PC-3 (cell line): ENCODE measurements around the gene LGALS3BP. TPM values are rescaled to one million over a fixed set of nuclear protein-coding genes. Genes with fewer than 3 reads are reported as not detected.
A peak's percentile ranks its signal among the peaks of the same experiment; 100 is the strongest.

Experiments
- ATAC-seq: fragments of 200-7000 bp; cut with Tn5 transposase; 2 replicates; pipeline ENCODE4 v1.9.1; 2020; ENCODE audit warnings: mild to moderate bottlenecking, moderate library complexity
- BruUV-seq: library from RNA; stranded (reverse); fragments of 400-500 nt; replicated peaks from 2 replicates; lab custom pipeline; 2021; lab: Mats Ljungman, UMichigan
- CTCF ChIA-PET: fragments of 300-600 bp; sonication (Branson Sonifier 250); formaldehyde crosslinking; loops from one replicate; lab custom pipeline; 2022; ENCODE audit warnings: antibody characterized with exemption; lab: Charles Lee
- POLR2A ChIA-PET: fragments of 300-600 bp; sonication (Branson Sonifier 250); formaldehyde crosslinking; loops from one replicate; lab custom pipeline; 2022; ENCODE audit warnings: antibody characterized with exemption; ENCODE audit not compliant: unreplicated experiment; lab: Charles Lee
- DNase-seq: peaks from one replicate; pipeline ENCODE4 v3.0.0-alpha.2; 2015
- H2AFZ ChIP-seq: fragments of 300-600 bp; sonication (generic); 2 replicates; pipeline ENCODE4 v1.6.0; 2016; ENCODE audit warnings: antibody characterized with exemption, low read length
- H3F3A ChIP-seq: fragments of 300-600 bp; sonication (generic); one replicate; pipeline ENCODE4 v1.6.0; 2017; ENCODE audit warnings: antibody characterized with exemption, low read length, control low read depth, mild to moderate bottlenecking; ENCODE audit not compliant: unreplicated experiment
- H3K27ac ChIP-seq: fragments of 300-600 bp; sonication (generic); 2 replicates; pipeline ENCODE4 v1.5.1; 2016; ENCODE audit warnings: mild to moderate bottlenecking, low read length
- H3K27me3 ChIP-seq: fragments of 300-600 bp; sonication (generic); 2 replicates; pipeline ENCODE4 v1.6.1; 2016; ENCODE audit warnings: low read length, mixed read lengths
- H3K36me3 ChIP-seq: fragments of 300-600 bp; sonication (generic); 2 replicates; pipeline ENCODE4 v1.6.1; 2016; ENCODE audit warnings: low read depth, mixed run types, low read length, mixed read lengths
- H3K4me1 ChIP-seq: fragments of 300-600 bp; sonication (generic); 2 replicates; pipeline ENCODE4 v1.5.1; 2016; ENCODE audit warnings: low read length; ENCODE audit not compliant: insufficient read depth
- H3K4me2 ChIP-seq: fragments of 300-600 bp; sonication (generic); 2 replicates; pipeline ENCODE4 v1.6.0; 2016; ENCODE audit warnings: low read length
- H3K4me3 ChIP-seq: fragments of 300-600 bp; sonication (generic); 2 replicates; pipeline ENCODE4 v1.5.1; 2016; ENCODE audit warnings: mild to moderate bottlenecking, low read length, mixed read lengths
- H3K79me2 ChIP-seq: fragments of 300-600 bp; sonication (generic); 2 replicates; pipeline ENCODE4 v1.6.1; 2017; ENCODE audit warnings: low read length, mixed read lengths
- H3K9ac ChIP-seq: fragments of 300-600 bp; sonication (generic); 2 replicates; pipeline ENCODE4 v1.6.0; 2016; ENCODE audit warnings: mild to moderate bottlenecking, low read length
- H3K9me2 ChIP-seq: fragments of 300-600 bp; sonication (generic); replicated peaks from 2 replicates; pipeline ENCODE4 v1.6.1; 2016; ENCODE audit warnings: mixed run types, low read length, mixed read lengths
- H3K9me3 ChIP-seq: fragments of 300-600 bp; sonication (generic); 2 replicates; pipeline ENCODE4 v1.6.1; 2016; ENCODE audit warnings: low read length, mixed read lengths
- H4K20me1 ChIP-seq: fragments of 300-600 bp; sonication (generic); 2 replicates; pipeline ENCODE4 v1.6.1; 2016; ENCODE audit warnings: low read length, mixed read lengths
- EZH2 ChIP-seq: fragments of 300-600 bp; sonication (generic); IDR thresholded peaks from one replicate; pipeline ENCODE4 v1.6.1; 2017; ENCODE audit warnings: antibody characterized with exemption, mild to moderate bottlenecking, low read length; ENCODE audit not compliant: unreplicated experiment
- EZH2phosphoT487 ChIP-seq: fragments of 300-600 bp; sonication (generic); IDR thresholded peaks from 2 replicates; pipeline ENCODE4 v1.6.1; 2018; ENCODE audit warnings: mild to moderate bottlenecking, antibody characterized with exemption, low read length, borderline replicate concordance
- intact Hi-C: fragments of 100-400 bp; cut with micrococcal nuclease; formaldehyde crosslinking; loops from 2 replicates; pipeline ENCODE4 v1.9.0; 2023
- total RNA-seq: library from RNA; depleted of rRNA; stranded (reverse); fragments of >200 nt; gene quantifications from 2 replicates; pipeline ENCODE4 v1.2.3, GENCODE V29; 2014
- TF ChIP-seq, protein P1 (sequence below): fragments of 300-600 bp; sonication (generic); conservative IDR thresholded peaks from 2 replicates; pipeline ENCODE4 v1.5.1; 2017; ENCODE audit warnings: antibody characterized with exemption, low read depth, mild to moderate bottlenecking, low read length

LGALS3BP gene
- total RNA-seq, 1 experiment from 2014 or later = 72.4 TPM

DNA sequence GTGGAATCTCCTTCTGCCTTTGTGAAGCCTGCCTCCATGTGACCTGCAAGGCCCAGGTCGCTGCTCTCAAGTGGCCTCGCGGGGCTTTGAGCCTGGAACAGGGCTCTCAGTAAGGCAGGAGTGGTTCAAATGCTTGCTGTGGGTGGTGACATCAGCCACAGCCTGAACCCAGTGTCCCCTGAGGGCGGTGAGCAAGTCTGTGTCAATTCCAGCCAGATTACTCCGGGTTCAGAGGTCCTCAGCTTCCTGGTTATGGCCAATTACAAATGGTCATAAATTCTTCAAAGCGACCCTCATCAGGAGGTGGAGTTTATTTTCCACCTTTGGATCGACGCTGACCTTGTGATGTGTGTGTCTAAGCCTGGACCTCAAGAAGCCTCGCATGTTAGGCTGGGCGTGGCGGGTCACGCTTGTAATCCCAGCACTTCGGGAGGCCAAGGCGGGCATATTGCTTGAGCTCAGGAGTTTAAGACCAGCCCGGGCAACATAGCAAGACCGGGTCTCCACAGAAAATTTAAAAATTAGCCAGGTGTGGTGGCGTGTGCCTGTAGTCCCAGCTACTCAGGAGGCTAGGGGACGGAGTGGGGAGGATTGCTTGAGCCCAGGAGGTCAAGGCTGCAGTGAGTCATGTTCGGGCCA lies 17.3 kb downstream of the LGALS3BP start:
- CTCF ChIA-PET = interaction anchor here (1.0 kb wide), 1 partner anchor 79 kb away, joined by 3 read pairs; no protein-coding TSS in a partner anchor
- H3K9ac ChIP-seq = no peak overlapping the region
- no TSS peak for BruUV-seq

DNA sequence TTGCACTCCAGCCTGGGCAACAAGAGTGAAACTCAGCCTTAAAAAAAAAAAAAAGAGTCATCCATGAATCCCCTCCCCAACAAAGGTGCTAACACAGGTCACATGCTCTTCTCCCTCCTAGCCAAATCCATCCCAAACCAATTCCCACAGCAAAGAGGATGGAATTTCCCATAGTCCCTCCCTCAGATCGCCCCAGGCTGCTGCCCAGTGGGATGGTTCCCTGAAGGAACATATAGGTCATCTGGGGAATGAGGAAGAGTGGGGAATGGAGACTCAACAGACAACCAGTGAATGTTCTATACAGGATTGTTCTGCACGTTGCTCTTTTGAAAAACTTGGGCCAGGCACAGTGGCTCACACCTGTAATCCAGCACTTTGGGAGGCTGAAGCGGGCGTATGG lies 18.2 kb downstream of the LGALS3BP start:
- Histone ChIP-seq H3F3A (no peaks in the 10 kb centered on the region), H4K20me1 (no peaks in the 10 kb centered on the region), H3K4me1 (peaks cover 14% of the 10 kb centered on the region), H3K9ac (no peak overlapping the region), H3K9me2 (no peaks in the 10 kb centered on the region), H3K27ac (no peak overlapping the region), H2AFZ (no peak overlapping the region), H3K4me2 (no peak overlapping the region), H3K79me2 (no peaks in the 10 kb centered on the region), H3K36me3 (no peaks in the 10 kb centered on the region), H3K27me3 (no peaks in the 10 kb centered on the region), H3K9me3 (no peaks in the 10 kb centered on the region), H3K4me3 (no peak overlapping the region)
- intact Hi-C loops = no loop called here
- ATAC-seq (no peak), DNase-seq (no peak)
- TF ChIP-seq, protein P1, sequence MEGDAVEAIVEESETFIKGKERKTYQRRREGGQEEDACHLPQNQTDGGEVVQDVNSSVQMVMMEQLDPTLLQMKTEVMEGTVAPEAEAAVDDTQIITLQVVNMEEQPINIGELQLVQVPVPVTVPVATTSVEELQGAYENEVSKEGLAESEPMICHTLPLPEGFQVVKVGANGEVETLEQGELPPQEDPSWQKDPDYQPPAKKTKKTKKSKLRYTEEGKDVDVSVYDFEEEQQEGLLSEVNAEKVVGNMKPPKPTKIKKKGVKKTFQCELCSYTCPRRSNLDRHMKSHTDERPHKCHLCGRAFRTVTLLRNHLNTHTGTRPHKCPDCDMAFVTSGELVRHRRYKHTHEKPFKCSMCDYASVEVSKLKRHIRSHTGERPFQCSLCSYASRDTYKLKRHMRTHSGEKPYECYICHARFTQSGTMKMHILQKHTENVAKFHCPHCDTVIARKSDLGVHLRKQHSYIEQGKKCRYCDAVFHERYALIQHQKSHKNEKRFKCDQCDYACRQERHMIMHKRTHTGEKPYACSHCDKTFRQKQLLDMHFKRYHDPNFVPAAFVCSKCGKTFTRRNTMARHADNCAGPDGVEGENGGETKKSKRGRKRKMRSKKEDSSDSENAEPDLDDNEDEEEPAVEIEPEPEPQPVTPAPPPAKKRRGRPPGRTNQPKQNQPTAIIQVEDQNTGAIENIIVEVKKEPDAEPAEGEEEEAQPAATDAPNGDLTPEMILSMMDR = no peak
- TF ChIP-seq EZH2 = no peak
- no TSS peak for BruUV-seq
- CTCF ChIA-PET = no interaction called here
- POLR2A ChIA-PET = no interaction called here

More for the DNA sequence above, 17.3 kb downstream of the LGALS3BP start:
- H3K9me3 ChIP-seq = no peaks in the 10 kb centered on the region
- intact Hi-C loops = no loop called here
- peak overlapping the region; percentile 23; the same call in 1 of the 2 replicates for H3K27ac ChIP-seq
- H3K27me3 ChIP-seq = no peaks in the 10 kb centered on the region
- H3F3A ChIP-seq = no peaks in the 10 kb centered on the region
- H3K9me2 ChIP-seq = no peaks in the 10 kb centered on the region
- TF ChIP-seq, protein P1 = no peak
- TF ChIP-seq EZH2 (no peak), EZH2phosphoT487 (no peak)
- H3K4me2 ChIP-seq = peak overlapping the region; percentile 33; the same call in 1 of the 2 replicates
- 0 out of 2 replicates have a peak overlapping the region, but pooled peaks have one; percentile 12 for H2AFZ ChIP-seq
- peak; percentile 76 for DNase-seq
- H3K79me2 ChIP-seq = no peaks in the 10 kb centered on the region
- POLR2A ChIA-PET = no interaction called here
- peak; percentile 74 for ATAC-seq
- no peak overlapping the region for H3K4me3 ChIP-seq
- H3K36me3 ChIP-seq = no peaks in the 10 kb centered on the region
- H4K20me1 ChIP-seq = no peaks in the 10 kb centered on the region
- H3K4me1 ChIP-seq = peaks cover 14% of the 10 kb centered on the region

DNA sequence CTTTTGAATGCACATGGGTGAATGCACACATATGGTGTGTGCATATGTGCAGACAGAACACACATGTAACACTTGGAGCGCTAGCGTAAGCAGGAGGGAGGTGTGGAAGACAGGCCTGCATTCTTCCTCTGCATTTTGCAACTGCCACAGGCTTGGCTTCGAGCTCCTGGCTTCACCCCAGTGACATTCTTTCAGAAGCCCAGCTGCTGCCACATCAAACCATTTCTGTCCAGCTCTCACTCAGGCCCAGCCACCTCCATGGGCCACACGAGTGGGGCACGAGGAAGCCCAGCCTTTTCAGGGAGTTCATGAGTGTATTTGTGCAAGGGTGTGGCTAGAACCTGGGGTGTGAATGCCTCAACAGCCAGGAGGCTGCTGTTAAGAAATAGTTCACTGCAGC lies 18.8 kb downstream of the LGALS3BP start:
- H3K9me2 ChIP-seq = no peaks in the 10 kb centered on the region
- no peaks in the 10 kb centered on the region for H3K27me3 ChIP-seq
- H3F3A ChIP-seq = no peaks in the 10 kb centered on the region
- ChIA-PET CTCF (no interaction called here), POLR2A (no interaction called here)
- no peaks in the 10 kb centered on the region for H3K36me3 ChIP-seq
- no peaks in the 10 kb centered on the region for H3K79me2 ChIP-seq
- H4K20me1 ChIP-seq = no peaks in the 10 kb centered on the region
- ATAC-seq = no peak
- no peaks in the 10 kb centered on the region for H3K9me3 ChIP-seq
- no peak overlapping the region for H3K4me2 ChIP-seq
- no TSS peak for BruUV-seq
- H3K27ac ChIP-seq = no peak overlapping the region
- H3K4me3 ChIP-seq = no peak overlapping the region
- H2AFZ ChIP-seq = no peak overlapping the region
- H3K9ac ChIP-seq = no peak overlapping the region
- peaks cover 14% of the 10 kb centered on the region for H3K4me1 ChIP-seq
- no peak for DNase-seq
- intact Hi-C loops = no loop called here
- no peak for TF ChIP-seq EZH2
- no peak for TF ChIP-seq EZH2phosphoT487
- TF ChIP-seq, protein P1 = no peak
